ENCODE measurements around the gene AUTS2.

Gene AUTS2

GRCh38 chr7:70313271-70313670 lies 715.0 kb downstream of the AUTS2 start:
- DNase-seq (ENCODE audit: low spot score): no peak

GRCh38 chr7:70313687-70314086 lies 715.4 kb downstream of the AUTS2 start:
- DNase-seq (ENCODE audit: low spot score): no peak

- DNase-seq (ENCODE audit: low spot score): no peak
These were observed 715.9 kb downstream of the AUTS2 start for GRCh38 chr7:70314221-70314620.

GRCh38 chr7:70316745-70317144 lies 718.5 kb downstream of the AUTS2 start:
- no peak for DNase-seq (ENCODE audit: low spot score)

- no peak for DNase-seq (ENCODE audit: low spot score)
These were observed 719.1 kb downstream of the AUTS2 start for GRCh38 chr7:70317356-70317755.

GRCh38 chr7:70318511-70318910 lies 720.2 kb downstream of the AUTS2 start:
- no peak for DNase-seq (ENCODE audit: low spot score)

DNA sequence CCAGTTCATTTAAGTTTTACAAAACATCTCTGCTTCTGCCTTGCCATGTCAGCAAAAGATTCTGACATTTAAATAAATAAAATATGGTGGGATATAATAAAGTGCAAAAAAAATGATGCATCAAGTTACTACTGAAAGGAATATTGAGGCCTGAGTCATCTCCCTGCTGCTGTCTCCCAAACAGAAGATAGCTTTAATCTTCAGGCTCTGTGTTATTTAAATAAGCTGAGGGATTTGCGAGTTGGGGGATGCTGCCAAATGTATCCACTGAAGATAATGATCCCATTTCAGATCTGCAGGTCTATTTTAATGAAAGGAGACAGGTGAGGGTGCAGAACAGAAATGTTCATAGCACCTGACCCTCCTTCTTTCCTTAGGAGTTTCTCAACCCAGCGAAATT lies 720.8 kb downstream of the AUTS2 start:
- DNase-seq (ENCODE audit: low spot score): no peak

- no peak for DNase-seq (ENCODE audit: low spot score)
These were observed 722.8 kb downstream of the AUTS2 start for GRCh38 chr7:70321016-70321590.

DNA sequence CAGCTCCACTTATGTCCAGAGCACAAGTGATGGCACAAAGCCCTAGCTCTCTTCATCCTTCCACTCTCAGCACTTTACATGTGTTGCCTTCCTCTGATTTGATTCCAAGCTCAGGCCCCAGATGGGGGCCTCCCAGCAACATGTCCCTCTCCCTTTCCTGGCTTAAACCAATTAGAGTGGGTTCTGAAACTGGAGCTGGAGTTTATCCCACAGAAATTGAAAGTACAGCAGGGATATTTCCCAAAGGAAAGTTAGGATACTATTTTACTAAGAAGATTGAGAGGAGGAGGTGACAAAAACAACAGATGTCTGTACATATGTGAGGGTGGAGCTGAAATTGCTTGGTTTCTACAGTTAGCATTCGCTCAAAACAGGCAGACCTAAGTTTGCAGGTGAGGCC lies 724.6 kb downstream of the AUTS2 start:
- no peak for DNase-seq (ENCODE audit: low spot score)

DNA sequence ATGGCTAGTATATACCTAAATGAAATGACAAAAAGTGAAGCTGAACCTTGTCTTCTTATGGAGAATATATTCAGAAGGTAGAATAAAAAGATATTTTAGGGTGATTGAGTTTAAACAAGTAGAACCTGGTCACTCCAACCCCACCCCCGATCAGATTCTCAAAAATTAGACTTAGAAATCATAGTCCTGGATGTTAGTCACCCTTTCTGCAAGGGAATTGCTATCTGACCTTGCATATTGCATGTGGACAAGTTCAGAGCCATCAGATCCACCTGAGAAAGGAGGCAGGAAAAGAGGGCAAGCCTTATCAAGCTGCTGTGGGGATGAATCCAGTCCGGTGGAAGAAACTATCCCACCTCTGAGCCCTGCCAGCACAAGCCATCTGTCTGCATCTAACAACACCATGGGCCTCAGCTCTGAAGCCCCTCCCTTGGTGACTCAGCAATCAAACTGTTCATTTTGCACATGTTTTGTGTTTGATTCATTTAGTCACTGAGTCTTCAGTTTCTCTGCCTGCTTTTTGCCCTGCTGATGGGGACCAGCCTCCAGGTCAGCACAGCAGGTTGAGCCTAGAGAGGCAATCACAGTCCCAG lies 727.3 kb downstream of the AUTS2 start:
- DNase-seq (ENCODE audit: low spot score): no peak

GRCh38 chr7:70334295-70334694 lies 736.0 kb downstream of the AUTS2 start:
- no peak for DNase-seq (ENCODE audit: low spot score)

- peak; percentile 11 for DNase-seq (ENCODE audit: low spot score)
These were observed 736.6 kb downstream of the AUTS2 start for GRCh38 chr7:70334871-70335270.

- no peak for DNase-seq (ENCODE audit: low spot score)
These were observed 738.3 kb downstream of the AUTS2 start for GRCh38 chr7:70336536-70336935.

- DNase-seq (ENCODE audit: low spot score): no peak
These were observed 739.7 kb downstream of the AUTS2 start for GRCh38 chr7:70338015-70338414.

DNA sequence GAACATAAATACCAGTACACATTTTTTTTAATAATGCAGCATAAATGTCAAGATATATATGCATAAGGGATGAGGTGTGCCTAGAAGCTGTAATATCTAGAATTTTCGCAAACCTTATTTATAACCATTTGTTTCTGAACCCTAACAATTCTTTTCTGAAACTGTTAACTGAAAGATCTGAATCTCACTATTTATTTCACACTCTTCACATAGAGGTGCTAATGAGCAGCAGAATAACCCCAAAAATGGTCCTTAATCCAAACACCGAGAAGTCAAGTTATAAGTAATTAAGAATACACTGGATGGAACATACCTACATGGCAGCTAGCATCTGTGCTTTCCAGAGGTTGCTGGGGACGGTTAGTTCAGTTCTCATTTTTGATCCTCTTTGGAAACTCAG lies 742.0 kb downstream of the AUTS2 start:
- no peak for DNase-seq (ENCODE audit: low spot score)

- DNase-seq (ENCODE audit: low spot score): no peak
These were observed 743.2 kb downstream of the AUTS2 start for GRCh38 chr7:70341446-70341845.

GRCh38 chr7:70343519-70343918 lies 745.2 kb downstream of the AUTS2 start:
- no peak for DNase-seq (ENCODE audit: low spot score)

GRCh38 chr7:70344726-70345125 lies 746.5 kb downstream of the AUTS2 start:
- DNase-seq (ENCODE audit: low spot score): no peak

GRCh38 chr7:70346844-70347462 lies 748.7 kb downstream of the AUTS2 start:
- DNase-seq (ENCODE audit: low spot score): peak; percentile 6

DNA sequence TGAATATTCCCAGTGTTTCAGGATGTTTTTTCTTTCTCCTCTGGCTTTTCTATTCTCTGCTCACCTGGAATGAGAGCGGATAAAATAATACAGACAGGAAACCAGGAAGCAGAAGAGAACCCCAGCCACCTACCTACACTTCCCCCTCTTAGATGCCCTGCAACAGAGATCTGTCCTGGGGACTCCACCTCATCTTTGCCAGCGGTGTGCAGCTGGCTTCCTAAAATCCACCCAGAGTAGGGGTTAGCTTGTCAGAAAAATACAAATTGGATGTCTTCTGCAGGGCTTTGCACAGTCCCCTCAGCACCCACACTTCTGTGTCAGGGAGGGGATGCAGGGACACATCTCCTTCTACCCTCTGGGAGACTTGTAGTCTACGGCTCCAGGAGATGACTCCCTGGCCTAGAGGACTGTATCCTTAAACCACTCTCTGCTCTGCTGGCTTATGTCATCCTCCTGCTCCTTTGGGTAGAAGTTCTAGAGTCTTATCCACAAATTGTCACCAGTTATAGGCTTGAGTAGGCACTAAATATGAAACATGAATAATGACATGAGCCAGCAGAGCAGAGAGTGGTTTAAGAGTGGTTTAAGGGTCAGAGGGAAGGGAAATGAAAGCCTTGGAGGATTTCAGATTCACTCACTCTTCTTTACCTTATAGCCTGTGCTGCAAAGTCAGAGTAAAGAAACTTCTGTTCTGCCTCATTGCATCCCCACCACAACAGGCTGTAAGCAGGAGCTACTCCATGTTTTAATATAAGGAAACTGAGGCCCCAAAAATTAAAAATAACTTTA lies 749.4 kb downstream of the AUTS2 start:
- peak; percentile 27 for DNase-seq (ENCODE audit: low spot score)

GRCh38 chr7:70349031-70349430 lies 750.8 kb downstream of the AUTS2 start:
- DNase-seq (ENCODE audit: low spot score): no peak

DNA sequence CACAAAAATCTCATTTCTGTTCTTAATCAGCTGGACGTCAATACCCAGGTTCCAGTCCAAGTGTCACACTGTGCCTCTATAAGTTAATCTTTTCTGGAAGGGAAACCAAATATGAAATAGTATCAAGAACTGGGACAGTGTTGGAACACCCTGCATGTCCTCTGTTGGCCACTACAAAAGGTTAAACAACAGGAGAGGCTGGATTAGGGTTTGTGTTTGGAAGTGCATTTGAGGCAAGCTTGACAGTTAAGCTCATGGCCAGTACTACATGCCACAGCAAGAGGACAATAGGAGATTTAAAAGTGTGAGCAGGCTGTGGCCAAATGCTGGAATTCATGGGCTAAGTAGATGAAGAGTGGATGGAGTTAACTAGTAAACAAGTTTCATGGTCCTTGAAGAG lies 751.5 kb downstream of the AUTS2 start:
- DNase-seq (ENCODE audit: low spot score): no peak

GRCh38 chr7:70352088-70352487 lies 753.8 kb downstream of the AUTS2 start:
- no peak for DNase-seq (ENCODE audit: low spot score)
